ENCODE measurements around the gene PPP2R2D. TPM values are rescaled to one million over a fixed set of nuclear protein-coding genes. Genes with fewer than 3 reads are reported as not detected.

The PPP2R2D gene
- total and polyA plus RNA-seq, 12 donors = 26.8 to 46.5 (median 35.1) TPM

GRCh38 chr10:131907679-131908078 is 6.9 kb downstream of the PPP2R2D start:
- intact Hi-C loops (cut with DNase I) = loop anchor here in 1 of 10 donors (1.0 to 5.0 kb wide), 2 partner anchors 9 to 70 kb away; no protein-coding TSS in a partner anchor
- Histone ChIP-seq H3K36me3 (peaks cover 0 to 59% (median 5%) of the 10 kb centered on the region in 9 donors), H3K27ac (no peak overlapping the region), H3K4me1 (peaks cover 23 to 95% (median 74%) of the 10 kb centered on the region in 9 donors), H3K27me3 (no peaks in the 10 kb centered on the region), H3K9me3 (peaks cover 0 to 4% (median 0%) of the 10 kb centered on the region in 11 donors), H3K4me3 (no peak overlapping the region)
- TF ChIP-seq CTCF (IDR thresholded peaks at IDR 0.05) = no peak
- 86 to 93% methylated on average over 8 of the region's 8 CpGs for WGBS, 2 donors
- ATAC-seq (no peak), DNase-seq (no peak)

GRCh38 chr10:131908151-131908550 is 7.3 kb downstream of the PPP2R2D start:
- H3K27me3 ChIP-seq = no peaks in the 10 kb centered on the region
- 74 to 76% methylated on average over 5 of the region's 5 CpGs for WGBS, 2 donors
- ATAC-seq (no peak), DNase-seq (no peak)
- H3K36me3 ChIP-seq = peaks cover 0 to 60% (median 5%) of the 10 kb centered on the region in 9 donors
- intact Hi-C loops (cut with DNase I) = loop anchor here in 1 of 10 donors (5.0 kb wide), 1 partner anchor 69 kb away; no protein-coding TSS in a partner anchor
- no peak overlapping the region for H3K27ac ChIP-seq
- peaks cover 21 to 90% (median 69%) of the 10 kb centered on the region in 9 donors for H3K4me1 ChIP-seq
- TF ChIP-seq CTCF (IDR thresholded peaks at IDR 0.05) = no peak
- H3K4me3 ChIP-seq = no peak overlapping the region
- peaks cover 0 to 5% (median 0%) of the 10 kb centered on the region in 11 donors for H3K9me3 ChIP-seq

GRCh38 chr10:131909014-131909808 is 8.4 kb downstream of the PPP2R2D start:
- TF ChIP-seq CTCF (IDR thresholded peaks at IDR 0.05) = no peak
- intact Hi-C loops (cut with DNase I) = loop anchor here in 1 of 10 donors (5.0 kb wide), 1 partner anchor 68 kb away; no protein-coding TSS in a partner anchor
- Histone ChIP-seq H3K27me3 (no peaks in the 10 kb centered on the region), H3K27ac (no peak overlapping the region), H3K4me3 (no peak overlapping the region), H3K9me3 (peaks cover 0 to 5% (median 0%) of the 10 kb centered on the region in 11 donors), H3K36me3 (peaks cover 0 to 64% (median 5%) of the 10 kb centered on the region in 9 donors), H3K4me1 (peaks cover 17 to 83% (median 66%) of the 10 kb centered on the region in 9 donors)
- 58 to 65% methylated on average over 8 of the region's 8 CpGs for WGBS, 2 donors
- ATAC-seq (peak in 3 of 8 donors; percentile 20 to 47 (median 36)), DNase-seq (no peak)

GRCh38 chr10:131909929-131910328 is 9.1 kb downstream of the PPP2R2D start:
- intact Hi-C loops (cut with DNase I) = loop anchor here in 1 of 10 donors (5.0 kb wide), 1 partner anchor 67 kb away; no protein-coding TSS in a partner anchor
- H3K27ac ChIP-seq = no peak overlapping the region
- 82 to 83% methylated on average over 11 of the region's 11 CpGs for WGBS, 2 donors
- H3K4me1 ChIP-seq = peaks cover 17 to 83% (median 60%) of the 10 kb centered on the region in 9 donors
- H3K4me3 ChIP-seq = no peak overlapping the region
- H3K36me3 ChIP-seq = peaks cover 0 to 64% (median 5%) of the 10 kb centered on the region in 9 donors
- H3K27me3 ChIP-seq = no peaks in the 10 kb centered on the region
- H3K9me3 ChIP-seq = peaks cover 0 to 5% (median 0%) of the 10 kb centered on the region in 11 donors
- ATAC-seq (no peak), DNase-seq (no peak)
- TF ChIP-seq CTCF (IDR thresholded peaks at IDR 0.05) = no peak
